HG03139 (cell line): ENCODE results near the gene IGFL2.
"Not testable (repeated sequence)": the region's sequence is repeated elsewhere in the genome, so short reads cannot be mapped to it uniquely, and the experiment has no call there.

Experiments
- ATAC-seq: cut with Tn5 transposase; IDR thresholded peaks from one replicate; pipeline ENCODE4 v1.9.1; 2021; ENCODE audit not compliant: unreplicated experiment

IGFL2 gene

GRCh38 chr19:46141421-46141820 is 6.6 kb upstream of the IGFL2 start:
- ATAC-seq, result no peak

- ATAC-seq, result no peak
Measured at GRCh38 chr19:46142294-46142693, 5.7 kb upstream of the IGFL2 start.

GRCh38 chr19:46144756-46145155 is 3.3 kb upstream of the IGFL2 start:
- no peak for ATAC-seq

GRCh38 chr19:46147166-46147740 is 785 bp upstream of the IGFL2 start:
- no peak for ATAC-seq

- ATAC-seq, result no peak
Measured at GRCh38 chr19:46150606-46151005, 2.6 kb downstream of the IGFL2 start.

- no peak for ATAC-seq
Measured at GRCh38 chr19:46155237-46155636, 7.2 kb downstream of the IGFL2 start.

GRCh38 chr19:46159418-46160232 is 11.6 kb downstream of the IGFL2 start:
- ATAC-seq, result no peak

GRCh38 chr19:46160233-46160775 is 12.3 kb downstream of the IGFL2 start:
- no peak for ATAC-seq

- ATAC-seq, result not testable (repeated sequence)
Measured at GRCh38 chr19:46161642-46162257, 13.7 kb downstream of the IGFL2 start.

GRCh38 chr19:46162731-46163130 is 14.7 kb downstream of the IGFL2 start:
- no peak for ATAC-seq

- no peak for ATAC-seq
Measured at GRCh38 chr19:46173886-46174480, 25.9 kb downstream of the IGFL2 start.

- ATAC-seq, result no peak
Measured at GRCh38 chr19:46176116-46176860, 28.2 kb downstream of the IGFL2 start.

- ATAC-seq, result no peak
Measured at GRCh38 chr19:46179076-46179759, 31.2 kb downstream of the IGFL2 start.

GRCh38 chr19:46180701-46181387 is 32.8 kb downstream of the IGFL2 start:
- no peak for ATAC-seq

- ATAC-seq, result no peak
Measured at GRCh38 chr19:46181388-46181779, 33.3 kb downstream of the IGFL2 start.

GRCh38 chr19:46182476-46182875 is 34.4 kb downstream of the IGFL2 start:
- ATAC-seq, result no peak

- ATAC-seq, result not testable (repeated sequence)
Measured at GRCh38 chr19:46184775-46185710, 37.0 kb downstream of the IGFL2 start.

- no peak for ATAC-seq
Measured at GRCh38 chr19:46186101-46186716, 38.2 kb downstream of the IGFL2 start.
